Upper lobe of left lung (tissue), 6 donors: Measurements from ENCODE around the gene ERAL1. TPM values are rescaled to one million over a fixed set of nuclear protein-coding genes. Genes with fewer than 3 reads are reported as not detected.
A peak's percentile ranks its signal among the peaks of the same experiment; 100 is the strongest.
"Not testable (repeated sequence)": the region's sequence is repeated elsewhere in the genome, so short reads cannot be mapped to it uniquely, and the experiment has no call there.

ENCODE experiments used
- ATAC-seq, 2 donors: fragments of 200-7000 bp; cut with Tn5 transposase; one replicate each; pipeline ENCODE4 v1.9.1; 2022; ENCODE audit warnings: mild to moderate bottlenecking in 2 of 2, moderate library complexity in 2 of 2; ENCODE audit not compliant: low FRiP score in 2 of 2
- DNase-seq, 2 donors: peaks; one replicate each; pipeline ENCODE4 v3.0.0-alpha.2; 2019 to 2020
- H3K27ac ChIP-seq, 4 donors: fragments of 200-600 bp; sonication (generic); one replicate each; pipeline ENCODE4 v1.5.1; 2016 to 2019
- H3K27me3 ChIP-seq, 4 donors: fragments of 200-600 bp; sonication (generic); one replicate each; pipeline ENCODE4 v1.5.1; 2017 to 2019
- H3K36me3 ChIP-seq, 4 donors: fragments of 200-600 bp; sonication (generic); one replicate each; pipeline ENCODE4 v1.5.1; 2016 to 2019
- H3K4me1 ChIP-seq, 4 donors: fragments of 200-600 bp; sonication (generic); one replicate each; pipeline ENCODE4 v1.5.1; 2018 to 2019
- H3K4me3 ChIP-seq, 4 donors: fragments of 200-600 bp; sonication (generic); one replicate each; pipeline ENCODE4 v1.5.1; 2017 to 2019; ENCODE audit warnings: mild to moderate bottlenecking in 2 of 4, moderate library complexity in 1 of 4
- H3K9me3 ChIP-seq, 4 donors: fragments of 200-600 bp; sonication (generic); one replicate each; pipeline ENCODE4 v1.5.1; 2018 to 2019
- CTCF ChIP-seq, 6 experiments: fragments of 450-650 bp in 4 of 6; fragments of 200-600 bp in 2 of 6; sonication (generic) in 2 of 6; IDR thresholded peaks; one replicate each; pipeline ENCODE4 v1.5.1; 2016 to 2019; ENCODE audit warnings: antibody characterized with exemption in 6 of 6
- EP300 ChIP-seq, 4 donors: sonication (generic); formaldehyde crosslinking; IDR thresholded peaks; one replicate each; pipeline ENCODE4 v1.5.1; 2017; ENCODE audit warnings: antibody characterized with exemption in 4 of 4, control low read depth in 2 of 4
- POLR2A ChIP-seq, 4 donors: fragments of 450-650 bp; IDR thresholded peaks; one replicate each; pipeline ENCODE4 v1.5.1; 2016 to 2017; ENCODE audit warnings: antibody characterized with exemption in 4 of 4, mild to moderate bottlenecking in 2 of 4
- POLR2AphosphoS5 ChIP-seq, 2 donors: sonication (generic); formaldehyde crosslinking; IDR thresholded peaks; one replicate each; pipeline ENCODE4 v1.5.1; 2017; ENCODE audit warnings: antibody characterized with exemption in 2 of 2
- WGBS, 2 donors: methylation state at CpG; one replicate each; pipeline ENCODE4 v1.1.5; 2017 to 2018; 5-methylcytosine and 5-hydroxymethylcytosine counted together
- total RNA-seq, 6 donors: library from RNA; depleted of rRNA in 4 of 6; stranded (reverse); fragments of >200 nt in 4 of 6; gene quantifications; one replicate each; pipeline versions ENCODE4 v1.1.0 to v1.2.1, GENCODE V29; 2016 to 2021
- donor health status: DM: no; HTN: no; CAD: no; lungs with moderate emphysema.
- donor health status: DM: no; HTN: yes; CAD: no; lungs with severe emphysema.

Gene ERAL1
- total RNA-seq, 6 donors from 2014 or later = 22.4 to 41.3 (median 27.7) TPM

GRCh38 chr17:28874750-28875149 lies 19.9 kb downstream of the ERAL1 start:
- Histone ChIP-seq H3K27ac (no peak overlapping the region), H3K36me3 (peaks cover 4 to 20% (median 11%) of the 10 kb centered on the region in 4 donors), H3K4me3 (no peak overlapping the region), H3K27me3 (no peaks in the 10 kb centered on the region), H3K4me1 (no peaks in the 10 kb centered on the region), H3K9me3 (no peaks in the 10 kb centered on the region)
- DNase-seq (no peak), ATAC-seq (no peak)
- no peak for TF ChIP-seq CTCF (IDR thresholded peaks at IDR 0.05)
- 89 to 96% methylated on average over 3 of the region's 3 CpGs for WGBS, 2 donors

GRCh38 chr17:28875848-28876550 lies 21.2 kb downstream of the ERAL1 start:
- H3K4me1 ChIP-seq = no peaks in the 10 kb centered on the region
- ATAC-seq (no peak), DNase-seq (no peak)
- H3K9me3 ChIP-seq = no peaks in the 10 kb centered on the region
- H3K27ac ChIP-seq = no peak overlapping the region
- H3K4me3 ChIP-seq = no peak overlapping the region
- H3K36me3 ChIP-seq = peaks cover 17 to 33% (median 23%) of the 10 kb centered on the region in 4 donors
- no peaks in the 10 kb centered on the region for H3K27me3 ChIP-seq
- 44 to 48% methylated on average over 1 of the region's 1 CpG for WGBS, 2 donors
- TF ChIP-seq CTCF (IDR thresholded peaks at IDR 0.05) = no peak
- no peak for TF ChIP-seq POLR2A (IDR thresholded peaks at IDR 0.05)
- TF ChIP-seq POLR2AphosphoS5 (IDR thresholded peaks at IDR 0.05) = no peak
- no peak for TF ChIP-seq EP300 (IDR thresholded peaks at IDR 0.05)

GRCh38 chr17:28877150-28877711 lies 22.4 kb downstream of the ERAL1 start:
- 90 to 98% methylated on average over 6 of the region's 6 CpGs for WGBS, 2 donors
- H3K27ac ChIP-seq, H3K27me3 ChIP-seq, H3K4me1 ChIP-seq, DNase-seq, H3K9me3 ChIP-seq, H3K4me3 ChIP-seq, ATAC-seq: not testable (repeated sequence)
- peaks cover 24 to 45% (median 35%) of the 10 kb centered on the region in 4 donors for H3K36me3 ChIP-seq

GRCh38 chr17:28878158-28878910 lies 23.5 kb downstream of the ERAL1 start:
- DNase-seq (no peak), ATAC-seq (no peak)
- Histone ChIP-seq H3K9me3 (no peaks in the 10 kb centered on the region), H3K4me1 (no peaks in the 10 kb centered on the region), H3K4me3 (no peak overlapping the region), H3K36me3 (peaks cover 29 to 56% (median 46%) of the 10 kb centered on the region in 4 donors), H3K27ac (no peak overlapping the region), H3K27me3 (no peaks in the 10 kb centered on the region)
- no peak for TF ChIP-seq POLR2A (IDR thresholded peaks at IDR 0.05)
- TF ChIP-seq CTCF (IDR thresholded peaks at IDR 0.05) = no peak
- TF ChIP-seq POLR2AphosphoS5 (IDR thresholded peaks at IDR 0.05) = no peak
- no peak for TF ChIP-seq EP300 (IDR thresholded peaks at IDR 0.05)
- WGBS, 2 donors = 93 to 95% methylated on average over 2 of the region's 2 CpGs

GRCh38 chr17:28878981-28879380 lies 24.2 kb downstream of the ERAL1 start:
- H3K36me3 ChIP-seq = peaks cover 29 to 62% (median 53%) of the 10 kb centered on the region in 4 donors
- H3K9me3 ChIP-seq = no peaks in the 10 kb centered on the region
- no peak overlapping the region for H3K4me3 ChIP-seq
- no peaks in the 10 kb centered on the region for H3K4me1 ChIP-seq
- WGBS, 2 donors = 78 to 86% methylated on average over 4 of the region's 4 CpGs
- no peaks in the 10 kb centered on the region for H3K27me3 ChIP-seq
- DNase-seq (no peak), ATAC-seq (no peak)
- TF ChIP-seq POLR2AphosphoS5 (IDR thresholded peaks at IDR 0.05) (no peak), POLR2A (IDR thresholded peaks at IDR 0.05) (no peak), EP300 (IDR thresholded peaks at IDR 0.05) (no peak), CTCF (IDR thresholded peaks at IDR 0.05) (peak in 1 of 6 experiments; percentile 31)
- no peak overlapping the region for H3K27ac ChIP-seq
